Testis (tissue), 3 donors: ENCODE measurements around the gene NTMT1. TPM values are rescaled to one million over a fixed set of nuclear protein-coding genes. Genes with fewer than 3 reads are reported as not detected.
A peak's percentile ranks its signal among the peaks of the same experiment; 100 is the strongest.

ENCODE experiments used
- DNase-seq: peaks from one replicate; pipeline ENCODE4 v3.0.0-alpha.2; 2019
- H3K27ac ChIP-seq, 2 donors: fragments of 200-600 bp; sonication (generic); one replicate each; pipeline ENCODE4 v1.5.1; 2019
- H3K27me3 ChIP-seq: fragments of 200-600 bp; sonication (generic); one replicate; pipeline ENCODE4 v1.5.1; 2019
- H3K36me3 ChIP-seq: fragments of 200-600 bp; sonication (generic); one replicate; pipeline ENCODE4 v1.5.1; 2017; ENCODE audit warnings: low read depth; ENCODE audit errors: missing control alignments
- H3K4me1 ChIP-seq: fragments of 200-600 bp; sonication (generic); one replicate; pipeline ENCODE4 v1.5.1; 2019
- H3K4me3 ChIP-seq, 2 donors: fragments of 200-600 bp; sonication (generic); one replicate each; pipeline ENCODE4 v1.5.1; 2017 to 2019
- H3K9me3 ChIP-seq: fragments of 200-600 bp; sonication (generic); one replicate; pipeline ENCODE4 v1.5.1; 2017
- POLR2A ChIP-seq: fragments of 450-650 bp; IDR thresholded peaks from one replicate; pipeline ENCODE4 v1.6.1; 2017; ENCODE audit warnings: antibody characterized with exemption, mild to moderate bottlenecking, moderate library complexity
- WGBS, 2 donors: methylation state at CpG; one replicate each; pipeline ENCODE4 v1.1.5; 2018; 5-methylcytosine and 5-hydroxymethylcytosine counted together
- intact Hi-C: fragments of 100-400 bp; cut with DNase I; formaldehyde crosslinking; loops from one replicate; pipeline ENCODE4 v1.15.1; 2023; ENCODE audit warnings: low total_unique reads
- polyA plus RNA-seq: library from polyadenylated mRNA; stranded (reverse); fragments of 350-450 nt; fragmentation: Illumina TruSeq; extraction: RNeasy Lipid Tissue Mini Kit (QIAGEN cat#74804); gene quantifications from one replicate; pipeline ENCODE4 v1.2.3, GENCODE V29; 2014; ENCODE audit warnings: low read depth, low replicate concordance; ENCODE audit not compliant: insufficient read depth
- total RNA-seq, 2 donors: library from RNA; depleted of rRNA; stranded (reverse); fragments of >200 nt; gene quantifications; one replicate each; pipeline ENCODE4 v1.2.3, GENCODE V29; 2016
- TF ChIP-seq, protein P1 (sequence below), 3 experiments: fragments of 450-650 bp in 2 of 3; fragments of 200-600 bp in 1 of 3; sonication (generic) in 1 of 3; IDR thresholded peaks; one replicate each; pipeline ENCODE4 v1.5.1; 2016 to 2019; ENCODE audit warnings: antibody characterized with exemption in 3 of 3, mild to moderate bottlenecking in 2 of 3, moderate library complexity in 1 of 3

The NTMT1 gene
- total and polyA plus RNA-seq, 3 donors from 2014 or later, result 71.8 to 189 (median 82.6) TPM

DNA sequence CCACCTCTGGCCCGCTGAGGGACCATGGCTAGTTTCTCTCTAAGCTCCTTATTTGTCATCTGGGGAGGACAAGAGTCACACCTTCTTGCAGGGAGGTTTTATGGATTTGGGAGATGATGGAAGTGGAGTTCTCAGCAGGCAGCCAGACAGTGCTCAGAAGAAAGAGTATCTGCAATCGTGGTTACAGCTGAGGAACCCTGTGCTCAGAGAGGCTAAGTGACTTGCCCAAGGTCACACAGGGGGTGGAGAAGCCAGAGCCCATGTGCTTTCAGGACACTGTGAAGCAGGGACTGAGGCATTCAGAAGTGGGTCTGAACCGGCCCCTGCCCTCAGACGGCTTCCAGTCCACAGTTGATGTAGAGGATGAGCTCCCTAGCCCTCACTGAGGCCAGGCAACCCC is 50.3 kb downstream of the NTMT1 start:
- WGBS, 2 donors, result 86 to 91% methylated on average over 1 to 4 of the region's 4 CpGs
- Histone ChIP-seq H3K4me3 (no peak overlapping the region), H3K4me1 (peaks cover 4% of the 10 kb centered on the region), H3K27me3 (no peaks in the 10 kb centered on the region), H3K9me3 (no peaks in the 10 kb centered on the region), H3K36me3 (no peaks in the 10 kb centered on the region), H3K27ac (no peak overlapping the region)
- TF ChIP-seq, protein P1, sequence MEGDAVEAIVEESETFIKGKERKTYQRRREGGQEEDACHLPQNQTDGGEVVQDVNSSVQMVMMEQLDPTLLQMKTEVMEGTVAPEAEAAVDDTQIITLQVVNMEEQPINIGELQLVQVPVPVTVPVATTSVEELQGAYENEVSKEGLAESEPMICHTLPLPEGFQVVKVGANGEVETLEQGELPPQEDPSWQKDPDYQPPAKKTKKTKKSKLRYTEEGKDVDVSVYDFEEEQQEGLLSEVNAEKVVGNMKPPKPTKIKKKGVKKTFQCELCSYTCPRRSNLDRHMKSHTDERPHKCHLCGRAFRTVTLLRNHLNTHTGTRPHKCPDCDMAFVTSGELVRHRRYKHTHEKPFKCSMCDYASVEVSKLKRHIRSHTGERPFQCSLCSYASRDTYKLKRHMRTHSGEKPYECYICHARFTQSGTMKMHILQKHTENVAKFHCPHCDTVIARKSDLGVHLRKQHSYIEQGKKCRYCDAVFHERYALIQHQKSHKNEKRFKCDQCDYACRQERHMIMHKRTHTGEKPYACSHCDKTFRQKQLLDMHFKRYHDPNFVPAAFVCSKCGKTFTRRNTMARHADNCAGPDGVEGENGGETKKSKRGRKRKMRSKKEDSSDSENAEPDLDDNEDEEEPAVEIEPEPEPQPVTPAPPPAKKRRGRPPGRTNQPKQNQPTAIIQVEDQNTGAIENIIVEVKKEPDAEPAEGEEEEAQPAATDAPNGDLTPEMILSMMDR (IDR thresholded peaks at IDR 0.05), result no peak
- TF ChIP-seq POLR2A, result no peak
- DNase-seq, result no peak
- intact Hi-C loops, result no loop called here

DNA sequence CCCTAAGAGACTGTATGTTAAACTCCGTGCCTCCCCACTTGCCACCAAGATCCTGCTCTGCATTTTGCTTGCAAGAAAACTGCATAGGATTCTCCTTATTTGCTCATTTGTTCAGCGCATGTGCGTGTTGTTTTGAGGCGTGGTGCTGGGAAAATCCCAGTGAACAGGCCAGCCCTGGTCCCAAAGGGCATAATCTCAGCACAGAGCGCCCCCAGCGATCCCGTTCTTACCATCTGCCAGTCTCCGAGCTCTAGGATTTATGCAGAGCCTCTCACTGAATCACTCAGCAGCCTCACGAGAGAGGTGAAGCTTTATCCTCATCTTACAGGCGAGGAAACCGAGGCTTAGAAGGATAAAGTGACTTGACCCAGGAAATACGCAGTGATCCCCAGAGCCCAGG is 51.0 kb downstream of the NTMT1 start:
- DNase-seq, result no peak
- Histone ChIP-seq H3K36me3 (no peaks in the 10 kb centered on the region), H3K27me3 (no peaks in the 10 kb centered on the region), H3K4me1 (peaks cover 4% of the 10 kb centered on the region), H3K9me3 (no peaks in the 10 kb centered on the region), H3K4me3 (no peak overlapping the region), H3K27ac (no peak overlapping the region)
- TF ChIP-seq, protein P1 (IDR thresholded peaks at IDR 0.05), result no peak
- no peak for TF ChIP-seq POLR2A
- 80% methylated on average over 12 of the region's 12 CpGs for WGBS, 2 donors
- intact Hi-C loops, result no loop called here

DNA sequence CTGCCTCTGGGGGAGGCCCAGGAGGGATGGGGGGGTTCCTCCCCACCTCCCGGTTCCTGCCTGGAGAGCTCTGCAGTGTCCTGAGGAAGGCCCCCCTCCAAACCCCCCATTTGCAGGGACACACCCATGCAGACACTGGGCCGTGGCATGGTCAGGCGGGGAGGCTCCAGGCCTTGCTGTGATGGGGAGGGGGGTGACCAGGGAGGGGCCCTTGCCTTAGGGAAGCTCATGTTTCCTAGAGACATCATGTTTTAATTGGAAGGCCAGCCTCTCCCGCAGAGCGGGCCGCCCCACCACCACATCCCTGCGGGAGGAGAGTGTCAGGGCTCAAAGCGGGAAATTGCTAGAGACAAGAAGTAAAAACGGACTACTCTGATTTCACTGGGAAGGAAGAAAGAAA is 51.5 kb downstream of the NTMT1 start:
- intact Hi-C loops, result no loop called here
- no peak for TF ChIP-seq POLR2A
- TF ChIP-seq, protein P1 (IDR thresholded peaks at IDR 0.05), result no peak
- Histone ChIP-seq H3K9me3 (no peaks in the 10 kb centered on the region), H3K36me3 (no peaks in the 10 kb centered on the region), H3K4me1 (peaks cover 4% of the 10 kb centered on the region), H3K27me3 (no peaks in the 10 kb centered on the region), H3K27ac (no peak overlapping the region), H3K4me3 (no peak overlapping the region)
- DNase-seq, result peak; percentile 36
- 73 to 74% methylated on average over 8 to 9 of the region's 9 CpGs for WGBS, 2 donors

DNA sequence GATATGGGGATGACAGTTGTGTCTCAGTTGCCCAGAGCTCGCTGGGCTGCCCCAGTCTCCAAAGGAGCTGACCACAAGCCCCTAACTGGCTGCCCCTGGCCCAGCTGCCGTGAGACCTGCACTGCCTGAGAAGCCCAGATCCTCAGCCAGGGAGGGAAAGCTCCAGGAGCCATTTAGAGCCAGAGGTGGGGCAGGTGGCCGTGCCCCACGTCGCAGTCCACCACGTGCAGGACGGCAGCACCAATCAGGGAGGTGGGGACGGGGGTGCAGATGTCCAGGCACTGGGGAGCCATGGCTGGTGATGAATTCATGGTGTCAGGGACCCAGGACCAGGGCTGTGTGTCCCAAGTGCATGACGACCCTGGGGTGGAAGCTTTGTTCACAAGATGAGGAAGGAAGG is 52.9 kb downstream of the NTMT1 start:
- intact Hi-C loops, result no loop called here
- Histone ChIP-seq H3K36me3 (no peaks in the 10 kb centered on the region), H3K4me1 (peaks cover 4% of the 10 kb centered on the region), H3K27ac (no peak overlapping the region), H3K4me3 (no peak overlapping the region), H3K27me3 (no peaks in the 10 kb centered on the region), H3K9me3 (no peaks in the 10 kb centered on the region)
- DNase-seq, result no peak
- TF ChIP-seq, protein P1 (IDR thresholded peaks at IDR 0.05), result no peak
- no peak for TF ChIP-seq POLR2A
- 69 to 88% methylated on average over 2 to 3 of the region's 9 CpGs for WGBS, 2 donors

DNA sequence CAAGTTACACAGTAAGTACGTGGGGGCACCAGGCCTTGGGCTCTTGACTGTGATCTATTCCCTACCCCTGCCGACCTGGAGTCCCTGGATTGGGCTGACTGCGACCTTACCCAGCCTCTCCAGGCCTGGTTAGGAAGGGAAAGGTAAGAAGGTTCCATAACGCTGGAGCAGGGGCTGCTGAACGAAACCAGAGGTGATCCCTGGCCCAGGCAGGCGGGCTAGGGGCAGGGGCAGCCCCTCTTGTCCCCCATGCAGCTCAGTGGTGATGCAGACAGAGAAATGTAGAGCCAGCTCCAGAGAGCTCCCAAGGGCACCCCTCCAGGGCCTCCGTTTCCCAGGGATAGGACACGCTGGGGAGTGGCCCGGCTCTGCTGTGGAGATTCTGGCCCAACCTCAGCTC is 53.6 kb downstream of the NTMT1 start:
- no peaks in the 10 kb centered on the region for H3K27me3 ChIP-seq
- no peak overlapping the region for H3K4me3 ChIP-seq
- intact Hi-C loops, result no loop called here

More for the DNA sequence above, 53.6 kb downstream of the NTMT1 start:
- H3K4me1 ChIP-seq, result peaks cover 4% of the 10 kb centered on the region
- no peak for DNase-seq
- no peak overlapping the region for H3K27ac ChIP-seq
- TF ChIP-seq POLR2A, result no peak
- TF ChIP-seq, protein P1 (IDR thresholded peaks at IDR 0.05), result no peak
- WGBS, 2 donors, result 83 to 86% methylated on average over 5 to 9 of the region's 9 CpGs
- H3K9me3 ChIP-seq, result no peaks in the 10 kb centered on the region
- no peaks in the 10 kb centered on the region for H3K36me3 ChIP-seq
